GM18861 (cell line): ENCODE data around the gene TMEM198.

Source experiments
- ATAC-seq: cut with Tn5 transposase; IDR thresholded peaks from one replicate; pipeline ENCODE4 v1.9.1; 2021; ENCODE audit not compliant: unreplicated experiment

Gene TMEM198

DNA sequence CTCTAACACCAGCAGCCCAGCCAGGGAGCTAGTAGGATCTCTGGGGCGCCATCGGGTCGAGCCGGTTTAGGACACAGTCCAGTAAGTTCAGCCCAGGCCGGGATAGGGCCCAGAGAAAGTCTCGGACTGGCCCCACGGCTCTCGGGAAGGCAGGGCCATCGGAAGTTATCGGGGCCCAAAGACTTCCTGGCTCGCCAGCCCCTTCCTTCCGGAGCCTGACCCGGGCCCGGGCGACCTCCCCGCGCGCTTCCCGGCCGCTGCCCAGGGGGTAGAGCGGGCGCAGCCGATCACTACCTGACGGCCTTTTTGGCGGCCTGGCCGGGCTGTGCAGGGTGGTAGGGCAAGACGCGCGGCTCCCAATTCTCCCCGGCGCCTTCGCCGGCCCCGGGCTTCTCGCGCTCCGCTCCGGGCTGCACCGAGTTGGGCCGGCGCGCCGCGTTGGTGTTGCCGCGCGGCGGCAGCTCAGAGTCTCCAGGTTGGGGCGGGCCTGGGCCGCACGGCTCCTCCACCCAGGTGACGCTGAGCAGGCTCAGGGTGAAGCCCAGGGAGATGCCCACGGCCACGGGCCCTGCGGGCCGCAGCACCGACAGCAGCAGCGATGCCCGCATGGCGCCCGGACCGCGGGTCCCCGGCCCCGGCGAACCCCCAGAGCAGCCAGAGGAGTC is 765 bp upstream of the TMEM198 start:
- peak; percentile 2 for ATAC-seq

DNA sequence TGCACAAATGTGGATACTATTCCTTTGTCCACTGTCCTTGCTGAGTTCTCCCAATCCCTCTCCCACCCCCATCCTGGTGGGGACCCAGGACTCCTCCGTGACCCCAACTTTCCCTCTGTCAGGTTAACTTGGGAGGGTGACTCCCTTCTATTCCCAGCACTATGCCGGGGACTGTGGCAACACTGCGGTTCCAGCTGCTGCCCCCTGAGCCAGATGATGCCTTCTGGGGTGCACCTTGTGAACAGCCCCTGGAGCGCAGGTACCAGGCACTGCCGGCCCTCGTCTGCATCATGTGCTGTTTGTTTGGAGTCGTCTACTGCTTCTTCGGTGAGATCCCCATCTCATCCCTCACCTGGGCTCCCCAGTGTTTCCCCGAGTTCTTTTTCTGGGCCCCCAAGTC is 739 bp downstream of the TMEM198 start:
- no peak for ATAC-seq

DNA sequence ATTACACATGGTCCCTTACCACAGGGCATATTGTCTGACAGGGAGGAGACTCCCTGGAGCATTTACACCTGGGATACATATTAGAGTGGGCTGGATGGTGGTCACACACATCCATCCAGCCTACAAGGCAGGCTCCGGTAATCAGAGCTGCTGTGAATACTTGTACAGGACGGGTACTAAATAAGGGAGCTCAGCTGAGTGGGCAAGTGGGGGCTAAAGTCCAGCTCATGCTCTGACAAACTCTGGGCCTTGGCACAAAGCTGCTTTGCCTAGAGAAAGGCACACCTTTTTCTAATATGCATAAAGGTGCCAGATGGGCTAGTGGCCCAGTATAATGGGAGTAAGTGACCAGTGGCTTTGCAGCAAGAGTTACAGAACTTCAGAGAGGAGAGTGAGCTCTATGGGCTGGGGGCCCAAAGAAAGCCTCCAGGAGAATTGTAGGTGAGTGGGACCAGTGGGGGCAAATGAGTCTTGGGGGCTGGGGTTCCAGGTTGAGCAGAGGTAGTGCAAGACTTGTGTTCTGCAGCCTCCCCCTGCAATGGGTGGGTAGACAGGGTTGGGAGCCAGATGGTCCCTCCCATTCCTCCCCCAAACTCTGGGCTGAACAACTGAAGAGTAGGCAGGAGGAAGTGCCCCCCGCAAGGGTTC is 1.6 kb downstream of the TMEM198 start:
- no peak for ATAC-seq

DNA sequence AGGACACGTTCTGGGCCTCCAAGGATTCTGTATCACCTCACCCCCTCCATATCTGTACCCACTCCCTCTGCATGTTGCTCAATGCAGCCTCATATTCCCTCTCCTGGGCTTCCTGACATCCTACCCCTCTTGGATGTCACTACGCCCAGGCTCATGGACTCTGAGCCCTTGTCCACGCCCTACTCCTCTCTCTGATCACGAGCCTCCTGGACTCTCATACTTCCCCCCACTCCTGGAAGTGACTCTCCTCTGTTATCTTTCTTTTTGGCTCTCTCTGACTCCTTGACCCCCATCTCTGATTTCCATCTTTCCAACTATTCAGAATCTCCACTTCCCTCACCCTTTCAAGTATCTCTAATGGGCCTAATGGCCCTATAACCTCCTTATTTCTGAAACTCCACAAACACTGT is 2.1 kb downstream of the TMEM198 start:
- no peak for ATAC-seq

DNA sequence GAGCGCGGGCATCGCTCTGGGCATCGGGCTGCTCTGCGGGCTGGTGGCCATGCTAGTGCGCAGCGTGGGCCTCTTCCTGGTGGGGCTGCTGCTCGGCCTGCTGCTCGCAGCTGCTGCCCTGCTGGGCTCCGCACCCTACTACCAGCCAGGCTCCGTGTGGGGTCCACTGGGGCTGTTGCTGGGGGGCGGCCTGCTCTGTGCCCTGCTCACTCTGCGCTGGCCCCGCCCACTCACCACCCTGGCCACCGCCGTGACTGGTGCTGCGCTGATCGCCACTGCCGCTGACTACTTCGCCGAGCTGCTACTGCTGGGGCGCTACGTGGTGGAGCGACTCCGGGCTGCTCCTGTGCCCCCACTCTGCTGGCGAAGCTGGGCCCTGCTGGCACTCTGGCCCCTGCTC is 3.8 kb downstream of the TMEM198 start:
- no peak for ATAC-seq

DNA sequence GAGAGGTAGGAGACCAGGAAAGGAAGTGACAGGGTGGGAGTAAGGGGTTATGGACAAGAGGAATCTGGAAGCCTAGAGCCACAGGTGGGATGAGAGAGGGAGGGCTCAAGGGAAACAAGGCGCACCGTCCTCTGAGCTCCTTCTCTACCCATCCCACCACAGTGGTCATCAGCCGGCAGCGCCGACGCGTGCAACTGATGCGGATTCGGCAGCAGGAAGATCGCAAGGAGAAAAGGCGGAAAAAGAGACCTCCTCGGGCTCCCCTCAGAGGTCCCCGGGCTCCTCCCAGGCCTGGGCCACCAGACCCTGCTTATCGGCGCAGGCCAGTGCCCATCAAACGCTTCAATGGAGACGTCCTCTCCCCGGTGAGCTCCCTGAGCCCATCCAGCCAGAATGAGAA is 5.2 kb downstream of the TMEM198 start:
- no peak for ATAC-seq

DNA sequence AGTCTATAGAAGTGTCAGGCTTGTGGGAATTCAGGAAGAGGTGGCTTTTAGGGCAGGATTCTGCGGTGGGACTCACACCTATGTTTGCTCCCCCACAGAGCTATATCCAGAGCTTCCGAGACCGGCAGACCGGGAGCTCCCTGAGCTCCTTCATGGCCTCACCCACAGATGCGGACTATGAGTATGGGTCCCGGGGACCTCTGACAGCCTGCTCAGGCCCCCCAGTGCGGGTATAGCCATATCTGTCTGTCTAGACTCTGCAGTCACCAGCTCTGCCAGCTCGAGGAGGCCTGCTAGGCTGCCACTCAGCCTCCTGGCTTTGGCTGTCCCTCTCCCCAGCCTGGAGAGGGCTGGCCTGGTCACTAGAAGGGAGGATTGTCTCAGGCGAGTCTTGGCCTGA is 5.8 kb downstream of the TMEM198 start:
- no peak for ATAC-seq

DNA sequence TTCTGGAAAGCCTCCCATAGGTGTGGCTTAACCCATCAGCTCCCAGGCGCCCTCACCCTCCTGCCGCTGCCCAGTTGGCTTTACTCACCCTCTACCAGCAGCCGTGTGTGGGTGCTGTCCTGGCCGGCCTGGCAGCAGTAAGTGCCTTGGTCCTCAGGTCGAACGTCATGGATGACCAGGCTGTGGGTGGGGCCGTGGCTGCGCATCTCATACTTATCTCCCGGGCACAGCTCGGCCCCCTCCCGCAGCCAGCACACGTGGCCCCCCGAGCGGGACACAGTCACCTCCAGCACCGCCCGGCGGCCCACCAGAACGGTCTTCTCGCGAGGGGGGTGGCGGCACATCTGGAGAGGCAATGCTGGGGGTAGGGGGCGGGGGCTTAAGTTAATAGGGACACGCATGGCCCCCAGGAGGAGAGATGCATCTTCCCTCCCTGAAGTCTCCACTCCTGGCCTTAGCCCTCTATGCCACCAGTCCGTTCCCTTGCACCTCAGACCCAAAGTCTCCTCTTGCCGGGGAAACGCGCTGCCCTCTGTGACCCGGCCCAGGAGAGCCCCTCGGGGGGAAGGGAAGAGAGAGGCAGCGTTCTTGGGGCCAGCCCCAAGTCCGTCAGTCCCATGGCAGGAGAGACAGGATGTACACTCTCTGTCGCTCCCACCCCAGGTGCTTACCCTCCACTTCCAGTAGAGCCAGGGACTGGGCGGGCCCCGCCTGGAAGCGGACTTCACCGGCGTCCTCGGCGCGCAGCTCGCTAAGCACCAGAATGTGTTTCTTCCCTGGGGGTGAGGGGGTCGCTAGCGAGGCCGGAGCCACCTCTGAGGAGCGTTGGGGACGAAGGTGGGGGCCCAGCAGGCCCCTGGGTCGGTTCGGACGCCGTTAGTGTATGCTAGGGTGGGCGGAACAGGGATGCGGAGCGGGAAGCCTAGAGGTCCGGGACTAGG is 7.9 kb downstream of the TMEM198 start:
- peak; percentile 23 for ATAC-seq

DNA sequence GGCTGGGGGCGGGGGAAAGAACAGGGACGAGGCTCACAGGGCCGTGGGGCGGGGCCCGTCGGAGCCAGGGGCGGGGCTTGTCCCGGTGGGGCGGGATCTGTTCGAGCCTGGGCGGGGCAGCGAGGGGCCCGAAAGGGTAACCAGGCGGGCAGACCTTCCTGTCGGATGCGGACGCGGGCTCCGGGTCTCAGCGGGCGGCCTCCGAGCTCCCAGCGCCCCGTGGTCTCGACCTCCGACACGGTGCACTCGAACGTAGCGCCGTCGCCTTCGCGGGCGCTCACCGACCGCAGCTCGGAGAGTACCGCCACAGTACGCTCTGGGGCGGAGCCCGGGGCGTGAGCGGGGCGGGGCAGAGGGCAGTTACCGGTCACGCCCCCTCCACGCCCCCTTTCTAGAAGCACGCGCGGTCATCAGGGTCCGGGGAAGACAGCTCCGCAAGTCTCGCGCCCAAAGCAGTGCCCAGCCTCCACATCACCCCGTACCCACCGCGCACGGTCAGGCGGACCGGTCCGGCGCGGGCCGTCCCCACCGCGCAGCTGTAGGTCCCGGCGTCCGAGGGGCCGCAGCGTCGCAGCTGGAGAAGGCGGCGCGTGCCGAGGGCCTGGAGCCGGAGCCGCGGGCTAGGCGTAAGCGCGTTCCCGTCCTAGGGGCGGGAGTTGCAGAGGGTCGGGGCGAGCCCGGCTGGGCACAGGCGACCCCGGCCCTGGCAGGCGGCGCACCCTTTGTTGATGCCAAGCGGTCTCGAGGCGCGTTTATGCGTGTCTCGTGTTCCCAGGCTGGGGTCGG is 8.7 kb downstream of the TMEM198 start:
- peak; percentile 75 for ATAC-seq

DNA sequence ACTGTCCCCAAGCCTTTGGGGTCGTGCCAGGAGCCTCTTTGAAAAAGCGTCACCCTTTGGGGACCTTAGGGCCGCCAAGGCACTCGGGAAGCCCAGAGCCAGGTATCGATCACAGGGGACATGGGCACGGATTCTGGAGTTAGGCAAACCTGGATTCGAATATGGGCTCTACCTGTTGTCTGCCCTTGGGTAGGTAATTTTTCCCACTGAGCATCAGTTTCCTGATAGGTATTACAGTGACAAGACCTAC is 9.3 kb downstream of the TMEM198 start:
- no peak for ATAC-seq

DNA sequence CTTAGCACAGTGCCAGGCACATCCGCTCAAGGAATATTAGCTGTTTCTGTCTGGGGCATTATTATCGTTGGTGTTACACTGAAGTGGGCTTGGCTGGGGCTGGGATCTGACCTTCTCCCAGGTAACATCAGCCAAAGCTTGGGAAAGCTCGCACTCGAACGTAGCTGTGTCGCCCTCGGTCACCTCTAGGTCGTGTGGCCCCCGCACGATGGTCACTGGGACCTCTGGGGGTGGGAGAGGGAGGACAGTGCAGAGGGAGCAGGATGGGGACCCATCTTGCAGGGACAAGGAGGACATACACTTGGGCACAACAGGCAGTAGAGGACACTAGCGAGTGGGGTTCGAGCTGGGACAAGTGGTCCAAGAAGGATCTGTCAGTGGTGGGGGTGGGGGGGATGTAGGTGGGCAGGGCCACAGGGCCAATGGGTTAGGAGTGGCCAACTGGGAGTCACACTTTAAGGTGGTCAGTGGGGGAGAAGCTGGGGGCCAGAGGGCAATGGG is 9.7 kb downstream of the TMEM198 start:
- ATAC-seq: no peak

DNA sequence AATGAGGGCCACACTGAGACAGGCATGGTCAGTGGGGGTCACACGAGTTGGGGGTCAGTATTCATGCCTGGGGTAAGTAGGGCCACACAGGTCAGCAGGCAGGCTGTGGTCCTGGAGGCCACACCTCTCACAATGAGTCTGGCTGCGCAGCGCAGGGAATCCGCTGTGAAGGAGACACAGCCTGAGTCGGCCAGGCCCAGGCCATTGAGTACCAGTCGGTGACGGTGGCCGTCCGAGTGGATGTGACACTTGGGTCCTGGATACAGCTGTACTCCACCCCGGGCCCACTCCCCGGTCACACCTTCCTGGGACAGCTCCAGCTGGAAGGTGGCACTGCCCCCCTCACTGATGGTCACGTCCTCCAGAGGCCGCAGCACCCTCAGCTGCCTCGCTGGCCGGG is 10.5 kb downstream of the TMEM198 start:
- no peak for ATAC-seq

DNA sequence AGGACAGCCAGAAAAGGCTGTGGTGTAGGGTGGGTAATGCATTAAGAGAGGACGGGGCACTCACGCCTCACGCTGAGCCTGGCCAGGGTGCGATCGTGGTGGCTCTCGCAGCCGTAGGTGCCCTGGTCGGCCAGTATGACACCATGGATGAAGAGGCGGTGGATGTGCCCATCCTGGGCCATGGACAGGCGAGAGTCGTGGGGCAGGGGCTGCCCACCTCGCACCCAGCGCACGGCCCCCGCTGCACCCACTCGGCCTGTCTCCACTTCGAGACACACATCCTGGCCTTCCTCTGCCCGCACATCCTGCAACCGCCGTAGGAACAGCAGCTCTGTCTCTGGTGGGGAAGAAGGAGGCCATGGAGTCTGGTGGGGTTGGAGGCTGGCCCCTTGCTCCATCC is 12.1 kb downstream of the TMEM198 start:
- ATAC-seq: no peak

DNA sequence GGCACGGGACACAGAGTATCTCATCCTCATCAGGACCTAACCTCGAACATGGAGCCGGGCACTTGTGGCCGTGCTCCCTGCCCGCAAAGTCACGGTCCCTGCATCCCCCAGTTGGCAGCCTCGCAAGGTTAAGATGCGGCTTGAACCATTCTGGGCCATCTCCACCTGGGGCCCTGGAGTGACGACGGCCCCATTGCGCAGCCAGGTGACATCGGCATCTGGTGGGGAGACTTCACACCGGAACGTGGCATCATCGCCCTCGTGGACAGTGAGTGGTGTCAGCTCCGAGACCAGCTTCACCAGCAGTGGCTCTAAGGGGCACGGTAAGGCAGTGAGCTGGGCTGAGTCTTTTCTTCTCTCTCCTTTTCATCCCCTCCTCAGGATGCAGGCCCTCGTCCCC is 12.6 kb downstream of the TMEM198 start:
- ATAC-seq: no peak

DNA sequence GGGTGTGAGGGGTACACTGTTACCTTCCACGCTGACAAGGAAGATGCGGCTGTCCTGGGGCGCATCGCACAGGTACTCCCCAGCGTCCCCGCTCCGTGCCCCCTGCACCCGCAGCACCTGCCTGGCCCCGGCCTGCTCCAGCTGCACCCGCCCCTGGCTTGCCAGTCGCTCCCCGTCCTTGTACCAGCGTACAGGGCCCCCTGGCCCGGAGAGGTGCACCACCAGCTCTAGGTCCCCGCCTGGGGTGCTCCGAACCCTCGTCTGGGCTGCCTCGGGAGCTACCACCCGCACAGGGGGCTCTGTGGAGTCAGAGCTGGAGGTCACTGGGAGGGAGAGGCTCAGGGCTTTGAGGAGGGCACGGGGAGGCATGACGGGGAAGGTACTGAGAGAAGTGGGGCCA is 13.5 kb downstream of the TMEM198 start:
- no peak for ATAC-seq

DNA sequence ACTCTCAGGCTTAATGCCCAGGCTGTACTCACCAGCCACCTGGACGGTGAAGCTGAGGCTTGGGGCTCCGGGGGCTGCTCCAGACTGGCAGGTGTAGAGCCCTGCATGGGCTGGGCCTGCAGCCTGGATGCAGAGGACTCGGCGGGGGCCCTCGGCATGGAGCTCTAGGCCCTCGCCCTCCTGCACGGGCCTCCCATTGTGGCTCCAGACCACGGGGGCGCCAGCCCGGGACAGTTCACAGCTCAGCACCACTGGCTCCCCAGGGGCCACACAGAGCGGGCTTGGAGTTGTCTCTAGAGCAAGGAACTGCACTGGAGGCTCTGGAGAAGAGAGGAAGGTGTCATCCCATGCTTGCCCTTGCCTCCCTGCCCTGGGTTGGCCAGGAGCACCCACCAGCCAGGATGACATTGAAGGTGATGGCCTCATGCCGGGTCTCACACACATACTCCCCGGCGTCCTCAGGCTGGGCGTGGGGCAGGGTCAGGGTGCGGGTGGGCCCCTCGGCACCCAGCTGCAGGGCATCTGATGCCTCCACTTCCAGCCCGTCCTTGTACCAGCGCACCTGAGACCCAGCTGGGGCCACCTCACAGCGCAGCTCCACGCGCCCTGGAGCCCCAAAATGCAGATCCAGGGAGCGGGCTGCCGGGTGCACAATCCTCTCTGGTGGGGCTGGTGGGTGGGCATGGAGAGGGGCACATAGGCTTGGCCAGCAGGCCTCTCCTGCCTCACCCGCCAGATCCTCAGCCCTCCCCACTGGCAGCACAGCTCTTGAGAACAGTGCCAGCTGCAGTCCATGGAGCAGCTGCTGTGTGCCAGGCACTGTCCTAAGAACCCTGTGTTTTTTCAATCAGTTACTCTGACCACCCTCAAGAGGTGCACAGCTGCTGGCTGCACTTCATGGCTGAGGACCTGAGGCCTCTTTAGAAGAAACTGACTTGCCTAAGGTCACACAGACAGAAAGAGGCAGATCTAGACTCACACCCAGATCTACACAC is 14.3 kb downstream of the TMEM198 start:
- ATAC-seq: no peak

DNA sequence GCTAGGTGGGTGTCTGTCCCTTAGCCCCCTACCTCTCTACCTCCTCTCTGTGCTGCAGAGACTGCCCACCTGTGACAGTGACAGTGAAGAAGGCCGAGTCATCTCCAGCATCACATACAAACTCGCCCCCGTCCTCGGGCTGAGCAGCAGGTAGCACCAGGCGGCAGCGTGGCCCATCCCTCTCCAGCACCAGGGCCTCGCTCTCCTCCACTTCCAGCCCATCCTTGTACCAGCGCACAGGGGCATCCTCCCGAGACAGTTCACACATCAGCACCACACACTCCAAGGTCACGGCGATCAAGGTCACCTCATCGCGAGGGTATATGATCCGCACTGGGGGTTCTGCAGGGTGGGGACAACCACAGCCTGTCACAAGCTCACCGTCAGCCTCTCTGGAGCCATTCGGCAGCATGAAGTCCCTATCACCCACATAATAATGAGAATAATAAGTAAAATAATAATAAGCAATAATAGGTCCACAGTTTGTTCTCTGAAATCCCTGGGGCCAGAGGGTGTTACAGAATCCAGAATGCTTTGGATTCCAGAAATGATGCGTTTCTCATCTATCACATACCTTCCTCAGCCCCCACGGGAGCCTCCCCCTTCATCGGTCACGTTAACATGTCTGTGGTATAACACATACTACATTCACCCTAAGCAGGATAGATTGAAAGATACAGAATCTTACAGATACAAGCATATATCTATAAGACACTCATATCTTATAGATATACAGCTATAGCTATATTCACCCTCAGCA is 15.5 kb downstream of the TMEM198 start:
- ATAC-seq: no peak

DNA sequence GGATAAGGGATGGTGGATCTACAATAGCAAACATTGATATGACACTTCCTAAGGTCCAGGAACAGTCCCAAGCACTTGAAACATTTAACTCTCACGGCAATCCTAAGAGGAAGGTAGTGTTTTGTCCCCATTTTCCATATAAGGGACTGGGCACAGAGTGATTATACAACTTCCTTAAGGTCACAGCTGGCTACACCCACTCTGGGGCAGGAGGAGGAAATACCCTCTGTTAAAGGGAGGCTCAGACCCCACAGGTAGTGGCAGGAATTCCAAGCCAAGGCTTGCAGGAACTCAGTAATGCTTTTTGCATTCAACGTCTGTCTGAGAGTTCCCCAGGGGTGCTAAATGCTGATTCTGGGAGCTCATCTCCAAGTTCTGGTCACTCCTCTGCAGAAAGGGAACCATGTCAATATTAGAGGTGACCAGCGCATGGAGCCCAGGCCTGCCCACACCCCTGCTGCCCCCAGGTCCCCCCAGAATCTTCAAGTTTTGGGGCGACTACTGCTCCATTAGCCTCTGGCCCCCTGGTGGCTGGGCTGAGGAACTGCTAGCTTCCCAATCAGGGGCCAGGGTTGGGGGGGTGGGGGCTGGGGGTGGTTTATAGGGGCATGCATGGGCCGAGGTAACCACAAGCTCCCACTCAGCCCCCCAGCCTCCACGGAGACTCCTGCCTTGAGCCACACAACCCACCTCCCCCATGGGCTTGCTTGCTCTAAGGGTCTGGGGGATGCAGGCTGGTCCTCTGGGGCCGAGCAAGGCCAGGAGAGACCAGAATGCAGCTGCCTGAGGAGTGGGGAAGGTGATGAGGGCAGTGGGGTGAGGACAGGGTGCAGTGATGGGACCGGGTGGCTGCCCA is 16.4 kb downstream of the TMEM198 start:
- no peak for ATAC-seq

DNA sequence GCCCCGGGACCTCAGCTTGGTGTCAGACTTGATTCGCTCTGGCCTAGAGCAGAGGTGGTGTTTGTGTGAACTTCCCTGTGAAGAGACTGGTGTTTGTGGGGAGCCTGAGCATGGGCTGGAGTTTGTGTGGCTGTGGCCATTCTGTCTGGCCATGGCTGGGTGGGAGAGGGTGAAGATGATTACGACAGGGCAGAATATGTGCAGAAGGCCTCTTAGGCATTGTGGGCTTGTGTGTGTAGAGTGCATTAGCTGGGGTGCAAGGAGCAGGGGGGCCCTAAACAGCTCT is 17.0 kb downstream of the TMEM198 start:
- ATAC-seq: no peak
